ENCODE results near the gene NXPH2. TPM values are rescaled to one million over a fixed set of nuclear protein-coding genes. Genes with fewer than 3 reads are reported as not detected.

NXPH2 gene
- total and polyA plus RNA-seq, 7 experiments from 2014 or later, result not detected

- ChIA-PET POLR2A (no interaction called here), CTCF (no interaction called here)
- no peak overlapping the region for H3K27ac Mint-ChIP-seq
- Histone ChIP-seq H3K27me3 (ENCODE audit: control insufficient read depth in 2 of 2, insufficient read depth in 2 of 2, low read length in 2 of 2) (no peaks in the 10 kb centered on the region), H3K9me3 (ENCODE audit: control insufficient read depth in 2 of 3, low read length in 3 of 3) (no peaks in the 10 kb centered on the region), H3K27ac (ENCODE audit: low read depth, low read length) (no peak overlapping the region), H3K36me3 (ENCODE audit: control insufficient read depth in 2 of 3, insufficient read depth in 3 of 3, low read length in 3 of 3) (no peaks in the 10 kb centered on the region), H3K4me3 (ENCODE audit: low read length) (no peak overlapping the region), H3K4me1 (ENCODE audit: control insufficient read depth in 2 of 2, insufficient read depth in 2 of 2, low read length in 2 of 2) (no peaks in the 10 kb centered on the region)
- no peaks in the 10 kb centered on the region for H3K4me1 Mint-ChIP-seq
- no peak for DNase-seq
- H3K36me3 Mint-ChIP-seq, result no peaks in the 10 kb centered on the region
- H3K27me3 Mint-ChIP-seq, result peaks cover 0 to 33% (median 16%) of the 10 kb centered on the region in 5 donors
- H3K9me3 Mint-ChIP-seq, result peaks cover 0 to 4% (median 0%) of the 10 kb centered on the region in 11 donors
- ATAC-seq, result no peak
- intact Hi-C loops (cut with micrococcal nuclease), result no loop called here
- no peak overlapping the region for H3K4me3 Mint-ChIP-seq
Observed at GRCh38 chr2:138620431-138620830, 159.8 kb downstream of the NXPH2 start.
